ENCODE results near the gene ACOXL. TPM values are rescaled to one million over a fixed set of nuclear protein-coding genes. Genes with fewer than 3 reads are reported as not detected.

The ACOXL gene
- total RNA-seq, 1 donor from 2014 or later, result 6.0 TPM

DNA sequence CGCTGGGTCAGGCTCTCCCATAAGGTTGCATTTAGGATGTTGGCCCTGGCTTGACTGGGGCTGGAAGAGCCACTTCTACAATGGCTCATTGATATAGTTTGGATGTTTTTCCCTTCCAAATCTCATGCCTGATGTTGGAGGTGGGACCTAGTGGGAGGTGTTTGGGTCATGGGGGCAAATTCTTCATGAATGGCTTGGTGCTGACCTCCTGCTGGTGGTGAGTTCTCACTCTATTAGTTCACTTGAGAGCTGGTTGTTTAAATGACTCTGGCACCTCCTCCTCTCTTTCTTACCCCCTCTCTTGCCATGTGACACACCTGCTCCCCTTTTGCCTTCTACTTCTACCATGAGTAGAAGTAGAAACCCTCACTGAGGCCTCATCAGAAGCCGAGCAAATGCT, 20.5 kb downstream of the ACOXL start:
- DNase-seq (ENCODE audit: low spot score), result no peak

DNA sequence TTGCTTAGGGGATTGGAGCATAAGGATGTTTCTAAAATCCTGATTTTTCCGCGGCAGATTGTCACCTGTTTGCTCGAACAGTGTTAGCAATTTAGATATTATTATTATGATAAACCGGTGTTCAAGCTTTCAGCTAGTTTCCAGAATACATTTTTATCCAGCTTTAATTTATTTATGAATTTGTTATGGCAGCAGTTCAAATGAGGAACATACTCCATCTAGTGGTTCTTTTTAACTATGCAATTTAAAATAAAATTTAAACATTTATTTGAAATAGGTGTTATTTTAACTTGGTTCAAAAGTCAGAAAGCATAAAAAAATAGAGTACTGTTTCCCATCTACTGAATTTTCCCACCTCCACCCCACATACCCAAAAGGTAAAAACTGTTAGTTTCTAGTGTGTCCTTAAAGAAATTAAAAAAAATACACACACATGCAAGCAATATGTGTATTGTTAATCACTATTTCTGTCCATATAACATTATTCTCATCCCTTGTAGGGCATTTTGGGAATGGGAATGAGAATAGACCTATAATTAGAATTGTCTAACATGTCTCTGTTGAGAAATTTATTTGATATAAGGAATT, 23.2 kb downstream of the ACOXL start:
- peak; percentile 9 for DNase-seq (ENCODE audit: low spot score)

DNA sequence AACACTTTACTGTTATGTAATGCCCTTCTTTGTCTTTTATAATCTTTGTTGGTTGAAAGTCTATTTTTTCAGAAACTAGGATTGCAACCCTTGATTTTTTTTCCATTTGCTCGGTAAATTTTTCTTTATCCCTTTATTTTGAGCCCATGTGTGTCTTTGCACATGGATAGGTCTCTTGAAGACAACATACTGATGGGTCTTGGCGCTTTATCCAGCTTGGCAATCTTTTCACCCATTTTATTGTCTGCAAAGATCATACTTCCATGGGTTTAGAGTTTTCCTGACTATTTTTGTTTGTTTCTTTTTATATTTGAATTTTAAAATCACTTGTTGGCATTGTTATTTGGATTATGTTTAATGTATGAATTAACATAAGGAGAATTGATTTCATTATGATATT, 27.0 kb downstream of the ACOXL start:
- no peak for DNase-seq (ENCODE audit: low spot score)

DNA sequence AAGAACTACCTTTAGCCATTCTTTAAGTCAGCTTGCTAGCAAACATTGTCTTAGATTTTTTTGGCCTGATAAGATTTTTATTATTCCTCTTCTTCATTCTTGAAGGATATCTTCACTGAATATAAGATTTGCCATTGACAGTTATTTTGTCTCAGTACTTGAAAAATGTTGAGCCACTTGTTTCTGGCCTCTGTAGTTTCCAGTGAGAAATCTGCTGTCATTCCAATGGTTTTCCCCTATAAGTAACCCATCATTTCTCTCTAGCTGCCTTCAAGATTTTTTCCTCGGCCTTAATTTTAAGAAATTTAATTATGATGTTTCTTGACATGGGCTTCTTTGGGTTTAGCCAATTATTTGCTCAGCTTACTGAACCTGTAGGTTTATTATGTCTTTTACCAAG, 32.6 kb downstream of the ACOXL start:
- DNase-seq (ENCODE audit: low spot score), result no peak

DNA sequence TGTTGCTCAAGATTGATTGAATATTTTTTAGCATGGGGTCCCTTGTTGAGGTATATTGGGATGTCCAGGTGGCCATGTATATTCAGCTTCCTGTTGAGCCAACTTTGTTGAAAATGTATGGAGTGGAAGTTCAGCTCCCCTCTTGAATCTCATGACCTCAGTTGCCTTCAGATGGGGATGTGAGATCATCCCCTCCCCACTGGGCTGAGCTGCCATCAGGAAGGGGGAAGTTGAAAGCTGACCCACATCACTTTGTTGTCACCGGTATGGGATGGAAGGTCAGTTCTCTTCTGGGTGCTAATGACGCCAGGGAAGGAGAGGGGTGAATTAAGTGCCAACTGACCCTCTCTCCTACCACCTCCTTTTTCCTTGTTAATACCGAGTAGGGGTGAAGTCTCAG, 33.9 kb downstream of the ACOXL start:
- DNase-seq (ENCODE audit: low spot score), result no peak

DNA sequence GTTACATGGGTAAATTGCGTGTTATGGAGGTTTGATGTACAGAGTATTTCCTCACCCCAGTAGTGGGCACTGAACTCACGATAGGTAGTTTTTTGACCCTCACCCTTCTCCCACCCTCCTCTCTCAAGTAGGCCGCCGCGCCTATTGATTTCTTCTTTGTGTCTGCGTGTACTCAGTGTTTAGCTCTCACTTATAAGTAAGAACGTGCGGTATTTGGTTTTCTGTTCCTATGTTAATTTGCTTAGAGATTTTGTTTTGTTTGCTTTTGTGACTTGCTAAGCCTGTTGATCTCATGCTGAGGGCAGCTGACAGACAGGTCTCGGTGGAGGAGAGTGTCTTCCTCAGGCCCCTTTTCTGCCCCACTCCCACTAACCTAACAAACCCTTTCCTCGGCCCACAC, 36.2 kb downstream of the ACOXL start:
- DNase-seq (ENCODE audit: low spot score), result no peak

DNA sequence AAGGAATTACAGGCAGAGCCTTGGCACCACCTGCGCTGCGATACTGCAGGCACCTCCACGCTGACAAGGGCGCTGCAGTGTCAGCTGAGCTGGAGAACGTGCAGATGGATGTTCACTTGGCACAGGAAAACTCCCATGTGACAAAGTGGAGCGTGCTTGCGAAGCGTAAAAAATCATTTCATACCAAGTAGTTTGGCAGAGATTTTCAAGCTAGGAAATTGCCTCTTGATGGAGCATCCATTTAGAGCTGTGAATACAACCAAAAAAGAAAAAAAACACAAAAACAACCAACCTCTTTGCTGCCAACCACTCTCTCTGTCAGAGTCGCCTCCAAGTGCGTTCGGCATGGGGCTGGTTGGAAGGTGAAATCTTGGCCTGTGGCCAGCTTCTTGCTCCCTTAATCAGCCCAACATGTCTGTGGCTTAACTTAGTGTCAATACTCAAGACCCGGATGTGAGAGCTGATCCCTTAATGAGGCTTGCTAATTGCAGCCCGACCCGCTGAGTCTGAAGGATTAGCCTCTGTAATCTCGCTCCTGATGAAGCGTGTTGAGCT, 38.1 kb downstream of the ACOXL start:
- DNase-seq (ENCODE audit: low spot score), result no peak

DNA sequence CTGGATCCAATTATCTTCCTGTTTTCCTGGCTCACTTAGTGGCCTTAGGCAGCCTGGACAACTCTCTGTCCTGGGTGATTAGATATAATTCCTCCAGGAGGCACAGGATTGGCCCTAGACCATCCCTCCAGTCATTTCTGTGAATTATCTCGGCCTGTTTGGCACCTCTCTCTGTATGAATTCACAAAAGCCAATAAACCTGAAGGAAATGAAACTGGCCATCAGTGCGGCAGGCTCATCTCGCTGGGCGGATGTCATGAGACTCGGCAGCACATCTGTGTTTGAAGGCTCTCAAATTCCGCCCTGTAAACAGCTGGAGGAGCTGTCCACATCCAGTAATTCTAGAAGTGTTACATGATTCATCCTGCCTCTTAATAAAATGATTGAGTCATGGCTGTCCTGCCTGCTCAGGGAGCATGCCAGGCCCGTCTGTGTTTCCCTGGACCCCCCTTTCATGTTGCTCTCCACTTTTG, 38.6 kb downstream of the ACOXL start:
- DNase-seq (ENCODE audit: low spot score), result peak; percentile 66

DNA sequence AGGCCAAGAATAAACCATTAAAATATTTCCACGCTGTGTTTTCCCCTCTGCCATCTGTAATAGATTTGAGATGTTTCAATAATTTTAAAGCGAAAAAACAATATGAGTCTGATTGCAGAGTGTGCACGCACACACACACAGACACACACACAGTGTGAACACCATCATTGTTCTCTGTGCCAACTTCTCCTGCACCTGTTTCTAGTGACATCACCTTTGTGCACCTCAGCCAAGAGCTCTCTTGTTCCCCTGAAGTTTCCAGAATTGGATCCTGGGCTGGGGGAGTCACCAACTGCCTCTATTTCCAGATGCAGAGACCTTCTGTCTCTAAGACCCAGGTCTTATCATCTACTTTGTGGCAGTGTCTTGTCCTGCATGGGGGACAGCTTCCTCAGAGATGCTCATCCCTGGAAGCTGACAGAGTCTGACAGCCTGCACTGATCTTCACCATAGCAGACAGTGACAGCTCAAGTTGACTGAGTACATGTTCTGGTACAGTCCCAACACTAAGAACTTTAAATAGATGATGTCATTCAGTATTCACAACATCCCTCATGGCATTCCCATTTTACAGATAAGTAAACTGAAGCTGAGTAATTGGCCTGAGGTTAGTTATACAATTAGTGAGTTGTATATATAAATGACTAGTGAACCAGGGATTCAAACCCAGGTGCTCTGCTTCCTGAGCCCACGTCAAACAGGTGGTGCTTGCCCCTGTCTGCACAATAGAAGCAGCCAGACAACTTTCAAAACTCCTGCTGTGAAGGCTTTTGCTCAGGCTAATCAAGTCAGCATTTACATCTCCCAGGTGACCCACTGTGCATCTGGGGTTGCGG, 39.4 kb downstream of the ACOXL start:
- DNase-seq (ENCODE audit: low spot score), result no peak

DNA sequence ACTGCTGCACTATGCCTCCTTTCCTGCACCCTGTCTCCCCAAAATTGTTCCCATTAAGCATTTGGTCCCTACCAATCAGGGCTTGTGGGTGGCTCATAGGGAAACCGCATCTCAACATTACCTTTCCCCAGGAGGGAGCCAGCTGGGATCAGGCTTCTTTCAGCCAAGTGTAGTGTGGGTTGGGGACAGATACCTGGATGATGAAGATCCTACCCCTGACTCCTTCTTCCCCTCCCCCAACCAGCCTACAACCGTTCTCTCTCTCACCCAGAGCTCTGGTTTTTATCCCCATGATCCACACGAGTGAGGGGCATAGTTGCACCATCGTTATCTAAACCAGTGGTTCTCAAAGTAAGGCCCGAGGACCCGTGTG, 40.0 kb downstream of the ACOXL start:
- no peak for DNase-seq (ENCODE audit: low spot score)

DNA sequence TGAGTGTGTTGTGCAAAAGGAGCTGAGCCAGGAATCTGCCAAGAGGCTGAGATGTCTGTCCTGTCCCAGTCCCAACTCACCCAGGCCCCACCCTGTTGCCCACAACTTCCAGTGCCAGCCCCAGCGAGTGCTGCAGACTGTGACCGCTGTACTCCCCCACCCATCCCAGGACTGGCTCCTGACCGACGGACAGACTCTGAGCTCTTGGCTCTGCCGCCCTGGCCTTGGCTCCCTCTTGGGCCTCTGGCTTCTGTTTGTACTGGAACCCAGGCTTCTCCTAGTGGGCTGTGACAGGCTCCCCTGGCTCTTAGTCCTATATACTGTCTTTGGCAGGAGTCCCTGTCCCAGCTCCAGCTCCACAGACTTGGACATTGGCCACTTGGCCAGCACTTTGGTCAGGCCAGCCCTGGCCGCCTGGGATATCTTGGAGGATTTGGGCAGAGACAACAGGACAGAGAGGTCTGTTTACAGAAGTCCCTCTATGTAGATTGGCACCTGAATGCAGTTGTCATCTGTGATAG, 41.1 kb downstream of the ACOXL start:
- peak; percentile 28 for DNase-seq (ENCODE audit: low spot score)

DNA sequence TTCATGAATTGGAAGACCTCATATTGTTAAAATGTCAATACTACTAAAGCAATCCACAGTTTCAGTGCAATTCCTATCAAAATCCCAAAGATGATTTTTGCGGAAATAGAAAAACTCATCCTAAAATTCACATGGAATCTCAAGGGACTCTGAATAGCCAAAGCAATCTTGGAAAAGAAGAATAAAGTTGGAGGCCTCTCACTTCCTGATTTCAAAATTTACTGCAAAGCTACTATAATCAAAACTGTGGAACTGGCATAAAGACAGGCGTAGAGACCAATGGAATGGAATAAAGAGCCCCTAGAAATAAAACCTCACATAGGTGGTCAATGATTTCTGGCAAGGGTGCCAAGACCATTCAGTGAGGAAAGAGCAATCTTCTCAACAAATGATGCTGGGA, 42.3 kb downstream of the ACOXL start:
- no peak for DNase-seq (ENCODE audit: low spot score)

DNA sequence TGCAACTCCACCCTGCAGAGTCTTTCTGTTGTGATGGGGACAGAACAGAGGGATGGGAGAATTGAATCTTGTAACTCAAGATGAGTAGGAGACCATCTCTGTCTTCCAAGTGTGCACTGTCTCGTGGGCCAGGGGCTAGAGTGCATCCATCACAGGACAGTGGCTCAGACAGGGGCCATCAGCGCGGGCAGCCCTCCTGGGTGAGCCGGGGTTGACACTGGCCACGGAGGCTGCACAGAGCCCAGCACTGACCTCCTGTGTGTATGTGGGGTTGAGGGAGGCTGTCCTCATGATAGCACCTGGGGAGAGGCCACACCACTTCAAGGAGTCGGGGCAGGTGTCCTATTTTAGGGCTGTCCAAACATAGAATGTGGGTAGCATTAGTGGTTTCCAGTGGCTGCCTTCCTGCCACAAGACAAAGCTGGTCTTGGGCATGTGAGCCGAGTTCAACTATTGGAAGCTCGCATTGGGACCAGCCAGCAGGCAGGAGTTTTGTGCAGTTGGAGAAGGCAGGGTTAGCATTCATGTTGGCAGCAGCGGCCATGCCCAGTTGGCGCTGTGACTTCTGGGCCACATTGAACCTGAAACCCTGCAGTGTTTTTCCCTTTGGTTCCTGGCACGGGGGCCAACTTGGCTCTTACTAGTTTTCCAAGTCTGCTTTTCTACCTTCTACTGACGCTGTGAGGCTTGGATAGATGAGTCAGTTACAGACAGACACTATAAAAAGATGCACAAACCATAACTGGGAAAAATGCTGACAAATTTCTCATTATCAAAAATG, 45.3 kb downstream of the ACOXL start:
- DNase-seq (ENCODE audit: low spot score), result no peak

DNA sequence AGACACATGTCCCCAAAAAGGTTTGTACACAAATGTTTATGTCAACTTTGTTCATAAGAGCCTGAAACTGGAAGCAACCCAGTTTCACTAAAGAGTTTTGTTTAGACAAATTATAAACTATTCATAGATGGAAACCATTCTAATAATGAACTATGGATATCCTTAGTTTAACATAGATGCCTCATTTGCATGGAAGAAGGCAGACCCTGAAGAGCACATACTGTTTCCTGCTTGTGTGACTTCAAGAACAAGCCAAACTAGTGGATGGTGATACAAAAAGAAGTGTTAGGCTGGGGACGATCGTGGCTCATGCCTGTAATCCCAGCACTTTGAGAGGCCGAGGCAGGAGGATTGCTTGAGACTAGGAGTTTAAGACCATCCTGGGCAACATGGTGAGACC, 48.1 kb downstream of the ACOXL start:
- DNase-seq (ENCODE audit: low spot score), result no peak

DNA sequence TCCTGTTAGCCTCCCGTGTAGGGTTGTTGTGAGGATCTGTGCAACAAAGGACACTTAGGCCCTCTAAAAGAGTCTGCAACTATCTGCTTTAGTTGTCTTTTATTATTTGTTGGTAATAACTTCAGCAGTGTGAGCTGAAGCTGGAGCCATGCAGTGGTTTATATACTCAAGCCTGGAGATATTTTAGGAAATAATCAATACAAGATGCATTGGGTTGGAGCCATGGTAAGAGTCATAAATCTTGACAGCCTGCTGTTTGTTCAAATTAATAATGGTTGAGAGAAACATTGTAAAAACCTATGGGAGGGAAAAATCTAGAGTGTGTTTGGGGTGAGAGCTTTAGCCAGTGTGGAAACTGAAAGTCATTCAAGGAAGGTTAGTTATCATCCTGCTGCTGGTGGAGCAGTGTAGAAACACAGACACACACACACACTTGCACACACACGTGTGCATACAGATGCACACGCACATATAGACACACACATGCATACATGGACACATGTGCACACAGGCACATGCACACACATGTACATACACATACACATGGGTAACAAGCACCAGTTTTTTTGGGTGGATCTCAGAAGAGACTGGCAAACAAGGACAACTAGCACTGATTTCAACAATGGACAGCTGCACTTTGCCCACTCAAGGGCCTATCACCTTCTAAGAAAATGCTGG, 51.0 kb downstream of the ACOXL start:
- no peak for DNase-seq (ENCODE audit: low spot score)

DNA sequence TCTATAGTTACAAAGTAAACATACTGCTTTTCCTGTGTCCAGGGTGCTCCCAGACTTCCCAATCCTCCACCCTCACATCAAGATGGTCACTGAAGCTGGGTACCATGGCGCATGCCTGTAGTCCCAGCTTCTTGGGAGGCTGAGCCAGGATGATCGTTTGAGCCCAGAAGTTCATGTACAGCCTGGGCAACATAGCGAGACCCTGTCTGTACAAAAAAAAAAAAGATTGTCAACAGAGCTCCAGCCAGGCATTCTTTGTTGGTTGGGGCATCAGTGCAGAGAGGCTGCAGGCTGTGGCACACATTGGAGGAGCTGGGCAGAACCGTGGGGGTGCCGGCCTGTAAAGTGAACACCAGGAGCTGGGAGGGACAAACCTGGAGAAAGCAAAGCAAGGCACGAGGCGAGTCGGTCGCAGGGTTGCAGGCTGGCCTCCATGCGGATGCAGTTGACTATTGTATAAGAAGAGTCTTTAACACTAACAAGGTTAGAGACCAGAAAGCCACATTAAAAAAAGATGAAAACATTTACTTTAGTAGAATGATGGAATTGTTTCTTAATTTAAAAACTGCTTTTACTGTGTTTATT, 51.8 kb downstream of the ACOXL start:
- DNase-seq (ENCODE audit: low spot score), result no peak

DNA sequence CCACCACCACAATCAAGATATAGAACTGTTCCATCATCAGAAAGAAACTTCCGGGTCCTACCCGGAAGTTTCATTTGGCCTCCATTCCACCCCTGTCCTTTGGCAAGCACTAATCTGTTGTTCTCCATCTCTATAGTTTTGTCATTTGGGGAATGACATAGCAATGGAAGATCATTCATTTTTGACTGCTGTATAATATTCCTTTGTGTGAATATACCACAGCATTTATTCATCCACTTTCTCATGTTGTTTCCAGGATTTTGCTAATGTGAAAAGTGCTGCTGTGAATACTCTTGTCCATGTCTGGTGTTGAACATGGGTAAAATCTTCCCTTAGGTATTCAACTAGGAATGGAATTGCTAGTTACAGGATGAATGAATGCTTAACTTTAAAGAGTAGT, 53.1 kb downstream of the ACOXL start:
- no peak for DNase-seq (ENCODE audit: low spot score)

DNA sequence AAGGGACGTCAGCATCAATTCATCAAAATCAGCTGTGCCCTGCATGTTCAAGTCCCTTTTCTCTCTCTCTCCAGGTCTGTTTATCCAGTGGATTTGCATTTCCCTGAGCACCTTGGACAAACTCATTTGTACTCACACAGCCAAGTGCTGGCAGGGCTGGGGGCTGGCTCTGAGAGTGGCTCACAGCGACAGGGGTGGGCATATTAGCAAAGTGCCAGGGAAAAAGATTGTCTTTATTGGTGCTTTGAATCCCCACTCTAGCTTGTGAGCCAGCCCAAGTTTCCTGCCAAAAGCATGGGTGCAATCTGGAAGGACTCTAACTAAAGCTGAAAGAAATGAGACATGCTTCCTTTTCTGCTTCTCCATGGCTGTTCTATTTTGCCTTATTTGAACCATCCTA, 56.6 kb downstream of the ACOXL start:
- DNase-seq (ENCODE audit: low spot score), result no peak

DNA sequence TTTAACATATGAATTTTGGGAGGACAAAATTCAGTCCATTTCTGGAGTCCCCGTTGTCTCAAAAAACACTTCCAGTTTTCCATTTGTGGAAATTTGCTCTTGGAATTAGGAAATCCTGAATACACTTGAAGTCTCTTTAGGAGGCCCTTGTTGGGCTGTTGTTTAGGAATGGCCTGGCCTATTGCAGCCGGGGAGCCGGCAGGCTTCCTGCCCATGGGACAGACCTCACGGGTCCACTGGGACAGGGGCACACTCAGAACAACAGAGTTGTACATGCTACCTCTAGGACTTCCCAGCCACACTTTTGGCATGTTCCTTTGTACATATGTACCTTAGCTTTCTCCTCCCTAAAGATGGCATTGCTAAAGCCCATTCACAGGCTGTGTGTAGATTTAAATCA, 57.3 kb downstream of the ACOXL start:
- no peak for DNase-seq (ENCODE audit: low spot score)

DNA sequence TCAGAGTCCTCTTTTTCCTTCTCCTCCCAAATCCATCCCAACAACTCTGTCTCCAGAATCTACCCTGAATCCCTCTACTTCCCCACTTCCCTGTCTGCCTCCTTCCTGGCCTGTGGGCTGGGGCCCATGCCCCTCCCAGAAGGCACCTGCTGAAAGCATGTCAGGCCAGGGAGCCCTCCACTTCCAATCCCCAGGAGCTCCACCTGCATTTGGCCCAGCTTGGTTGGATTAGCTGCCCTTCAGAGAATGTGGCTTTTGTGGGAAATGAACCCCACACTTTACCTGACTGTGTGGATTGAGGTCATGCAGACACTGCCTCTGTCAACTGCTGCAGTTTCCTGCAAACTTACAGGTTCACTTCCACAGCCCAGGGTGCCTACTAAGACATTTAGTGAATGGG, 58.5 kb downstream of the ACOXL start:
- no peak for DNase-seq (ENCODE audit: low spot score)

DNA sequence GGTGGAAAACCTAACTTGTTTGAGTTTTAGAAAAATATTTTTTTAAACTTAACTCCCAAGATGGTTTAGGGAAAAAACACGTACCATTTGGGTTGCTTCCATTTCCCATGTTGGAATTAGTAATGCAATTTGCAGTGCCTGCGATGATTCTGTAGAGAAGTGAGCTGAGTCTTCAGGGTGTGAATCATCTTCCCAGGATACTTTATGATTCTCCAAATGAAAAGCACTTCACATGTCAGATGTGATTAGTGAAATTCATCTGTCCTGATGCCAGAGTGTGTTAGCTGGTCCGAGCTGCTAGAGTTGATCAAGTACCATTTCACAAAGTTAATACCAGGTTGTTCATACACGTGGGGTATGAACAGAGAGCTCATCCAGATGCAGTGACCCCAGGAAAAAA, 59.1 kb downstream of the ACOXL start:
- no peak for DNase-seq (ENCODE audit: low spot score)

Data from umbilical cord (tissue), 2 donors.